Measurements from ENCODE around the gene ENG.
"Not testable (repeated sequence)": the region's sequence is repeated elsewhere in the genome, so short reads cannot be mapped to it uniquely, and the experiment has no call there.

The ENG gene

GRCh38 chr9:127844821-127845359 lies 9.6 kb downstream of the ENG start:
- no peak for TF ChIP-seq CTCF (IDR thresholded peaks at IDR 0.05; ENCODE audit: extremely low read depth, insufficient read depth, missing control alignments)
- no peak for DNase-seq (ENCODE audit: low spot score)

GRCh38 chr9:127841087-127841835 lies 13.2 kb downstream of the ENG start:
- in situ Hi-C loops (cut with MboI; ENCODE audit: low pct_unique_long_range_greater_than_20kb, low sequenced_read_pairs, unreplicated experiment) = no loop called here
- no peak for TF ChIP-seq CTCF (IDR thresholded peaks at IDR 0.05; ENCODE audit: extremely low read depth, insufficient read depth, missing control alignments)
- DNase-seq (ENCODE audit: low spot score) = no peak

More at GRCh38 chr9:127844821-127845359, 9.6 kb downstream of the ENG start:
- in situ Hi-C loops (cut with MboI; ENCODE audit: low pct_unique_long_range_greater_than_20kb, low sequenced_read_pairs, unreplicated experiment) = no loop called here

GRCh38 chr9:127838375-127839078 lies 15.9 kb downstream of the ENG start:
- in situ Hi-C loops (cut with MboI; ENCODE audit: low pct_unique_long_range_greater_than_20kb, low sequenced_read_pairs, unreplicated experiment) = no loop called here
- DNase-seq (ENCODE audit: low spot score) = no peak
- no peak for TF ChIP-seq CTCF (IDR thresholded peaks at IDR 0.05; ENCODE audit: extremely low read depth, insufficient read depth, missing control alignments)

GRCh38 chr9:127837346-127837745 lies 17.1 kb downstream of the ENG start:
- DNase-seq (ENCODE audit: low spot score) = no peak
- in situ Hi-C loops (cut with MboI; ENCODE audit: low pct_unique_long_range_greater_than_20kb, low sequenced_read_pairs, unreplicated experiment) = no loop called here
- no peak for TF ChIP-seq CTCF (IDR thresholded peaks at IDR 0.05; ENCODE audit: extremely low read depth, insufficient read depth, missing control alignments)

- DNase-seq (ENCODE audit: low spot score); in situ Hi-C loops (cut with MboI; ENCODE audit: low pct_unique_long_range_greater_than_20kb, low sequenced_read_pairs, unreplicated experiment): not testable (repeated sequence)
These were observed 17.9 kb downstream of the ENG start for GRCh38 chr9:127836561-127836960.

GRCh38 chr9:127835991-127836516 lies 18.4 kb downstream of the ENG start:
- in situ Hi-C loops (cut with MboI; ENCODE audit: low pct_unique_long_range_greater_than_20kb, low sequenced_read_pairs, unreplicated experiment) = no loop called here
- no peak for DNase-seq (ENCODE audit: low spot score)
- TF ChIP-seq CTCF (IDR thresholded peaks at IDR 0.05; ENCODE audit: extremely low read depth, insufficient read depth, missing control alignments) = no peak

- DNase-seq (ENCODE audit: low spot score) = no peak
- in situ Hi-C loops (cut with MboI; ENCODE audit: low pct_unique_long_range_greater_than_20kb, low sequenced_read_pairs, unreplicated experiment) = no loop called here
- no peak for TF ChIP-seq CTCF (IDR thresholded peaks at IDR 0.05; ENCODE audit: extremely low read depth, insufficient read depth, missing control alignments)
These were observed 20.9 kb downstream of the ENG start for GRCh38 chr9:127833555-127833954.

Measured in GM13977 (cell line).